Testis (tissue), 2 donors: Measurements from ENCODE around the gene DGKK.

Source experiments
- POLR2A ChIP-seq: fragments of 450-650 bp; IDR thresholded peaks from one replicate; pipeline ENCODE4 v1.6.1; 2017; ENCODE audit warnings: antibody characterized with exemption, mild to moderate bottlenecking, moderate library complexity
- TF ChIP-seq, protein P1 (sequence below), 3 experiments: fragments of 450-650 bp in 2 of 3; fragments of 200-600 bp in 1 of 3; sonication (generic) in 1 of 3; IDR thresholded peaks; one replicate each; pipeline ENCODE4 v1.5.1; 2016 to 2019; ENCODE audit warnings: antibody characterized with exemption in 3 of 3, mild to moderate bottlenecking in 2 of 3, moderate library complexity in 1 of 3

DNA sequence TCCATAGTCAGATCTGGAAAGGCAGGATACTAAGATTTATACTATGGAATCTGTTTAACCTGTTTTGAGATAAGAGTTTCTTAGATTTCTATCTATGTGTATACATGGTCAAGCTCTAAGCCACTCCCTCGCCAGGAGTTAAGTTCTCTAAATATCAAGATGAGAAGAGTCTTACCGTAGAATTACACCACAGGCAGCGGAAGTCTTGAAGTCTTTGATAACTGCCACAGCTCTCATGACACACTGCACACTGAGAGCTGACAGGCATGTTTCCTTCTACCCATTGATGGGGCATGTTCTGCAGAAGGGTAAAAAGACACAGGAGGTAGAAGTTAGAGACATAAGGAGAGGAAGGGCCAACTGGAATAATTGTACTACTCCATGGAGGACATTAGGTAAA, 67.7 kb downstream of the DGKK start:
- no peak for TF ChIP-seq POLR2A
- TF ChIP-seq, protein P1, sequence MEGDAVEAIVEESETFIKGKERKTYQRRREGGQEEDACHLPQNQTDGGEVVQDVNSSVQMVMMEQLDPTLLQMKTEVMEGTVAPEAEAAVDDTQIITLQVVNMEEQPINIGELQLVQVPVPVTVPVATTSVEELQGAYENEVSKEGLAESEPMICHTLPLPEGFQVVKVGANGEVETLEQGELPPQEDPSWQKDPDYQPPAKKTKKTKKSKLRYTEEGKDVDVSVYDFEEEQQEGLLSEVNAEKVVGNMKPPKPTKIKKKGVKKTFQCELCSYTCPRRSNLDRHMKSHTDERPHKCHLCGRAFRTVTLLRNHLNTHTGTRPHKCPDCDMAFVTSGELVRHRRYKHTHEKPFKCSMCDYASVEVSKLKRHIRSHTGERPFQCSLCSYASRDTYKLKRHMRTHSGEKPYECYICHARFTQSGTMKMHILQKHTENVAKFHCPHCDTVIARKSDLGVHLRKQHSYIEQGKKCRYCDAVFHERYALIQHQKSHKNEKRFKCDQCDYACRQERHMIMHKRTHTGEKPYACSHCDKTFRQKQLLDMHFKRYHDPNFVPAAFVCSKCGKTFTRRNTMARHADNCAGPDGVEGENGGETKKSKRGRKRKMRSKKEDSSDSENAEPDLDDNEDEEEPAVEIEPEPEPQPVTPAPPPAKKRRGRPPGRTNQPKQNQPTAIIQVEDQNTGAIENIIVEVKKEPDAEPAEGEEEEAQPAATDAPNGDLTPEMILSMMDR (IDR thresholded peaks at IDR 0.05), result no peak
